GM21786 (cell line): Measurements from ENCODE around the gene ACER3.
"Not testable (repeated sequence)": the region's sequence is repeated elsewhere in the genome, so short reads cannot be mapped to it uniquely, and the experiment has no call there.

Source experiments
- ATAC-seq: cut with Tn5 transposase; IDR thresholded peaks from one replicate; pipeline ENCODE4 v1.9.1; 2021; ENCODE audit not compliant: unreplicated experiment

ACER3 gene

DNA sequence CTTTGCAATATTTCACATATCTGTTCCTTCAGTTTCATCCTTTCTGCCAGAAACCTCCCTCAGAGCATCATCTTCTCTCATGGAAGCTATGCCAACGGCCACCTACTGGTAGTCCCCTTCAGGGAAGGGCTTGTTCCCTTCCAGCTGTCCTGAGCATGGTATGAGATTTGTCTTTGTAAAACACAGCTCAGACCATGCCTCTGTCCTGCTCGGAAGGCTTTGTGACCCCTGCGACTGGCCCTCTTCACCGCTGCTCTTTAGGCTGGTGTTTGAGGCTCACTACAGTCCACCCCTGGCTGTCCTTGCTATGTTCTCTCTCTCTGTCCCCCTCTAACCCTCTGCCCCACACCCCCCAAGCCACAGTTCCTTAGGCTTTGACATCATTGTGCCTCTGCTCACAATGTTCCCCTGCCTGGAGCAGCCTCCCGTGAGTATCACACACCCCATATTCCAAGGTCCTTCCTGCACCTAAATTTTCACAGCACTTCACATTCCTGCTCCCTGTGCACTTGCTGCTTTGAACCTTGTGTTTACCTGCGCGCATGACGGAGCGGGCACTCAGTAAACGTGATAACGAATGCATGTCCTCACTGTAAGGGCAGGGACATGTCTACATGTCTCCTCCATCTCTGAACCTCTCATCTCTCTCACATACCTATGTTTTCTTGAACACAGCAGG, 24.0 kb upstream of the ACER3 start:
- no peak for ATAC-seq

- no peak for ATAC-seq
Measured at GRCh38 chr11:76837696-76838677, 22.7 kb upstream of the ACER3 start.

- ATAC-seq, result no peak
Measured at GRCh38 chr11:76838678-76839068, 22.0 kb upstream of the ACER3 start.

DNA sequence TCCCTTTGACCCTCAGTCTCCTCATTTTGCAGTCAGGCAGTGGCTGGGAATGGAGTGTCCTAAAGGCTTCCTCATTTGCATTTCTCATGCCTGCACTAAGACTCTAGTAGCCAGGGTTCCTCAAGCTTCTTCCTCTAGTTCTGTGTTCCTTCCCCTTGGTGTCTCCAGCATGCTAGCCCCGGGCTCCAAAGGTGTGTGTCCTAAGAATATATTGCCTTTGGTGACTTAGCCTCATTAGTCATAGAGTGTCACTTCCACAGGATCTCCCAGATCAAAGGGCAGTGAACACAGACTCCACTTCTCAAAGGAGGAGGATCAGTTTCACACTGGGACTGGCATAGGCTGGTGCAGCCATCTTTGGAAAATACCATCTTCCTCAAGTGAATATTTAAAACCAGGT, 21.4 kb upstream of the ACER3 start:
- ATAC-seq, result no peak

- ATAC-seq, result no peak
Measured at GRCh38 chr11:76841923-76842452, 18.7 kb upstream of the ACER3 start.

DNA sequence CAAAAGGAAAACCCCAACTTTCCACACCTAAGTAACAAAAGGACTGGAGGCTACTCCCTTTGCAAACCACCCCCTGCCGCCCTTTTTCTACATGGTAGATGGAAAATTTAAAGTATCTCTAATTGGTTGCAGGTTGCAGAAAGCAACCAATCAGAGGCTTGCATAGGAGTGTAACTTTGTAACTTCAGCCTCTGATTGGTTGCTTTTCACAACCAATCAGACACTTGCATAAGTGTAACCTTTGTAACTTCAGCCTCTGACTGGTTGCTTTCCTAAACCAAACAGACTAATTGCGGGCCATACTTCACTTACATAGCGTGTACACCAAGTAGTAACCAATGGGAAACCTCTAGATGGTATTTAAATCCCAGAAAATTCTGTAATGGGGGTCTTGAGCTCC, 16.8 kb upstream of the ACER3 start:
- ATAC-seq, result no peak

DNA sequence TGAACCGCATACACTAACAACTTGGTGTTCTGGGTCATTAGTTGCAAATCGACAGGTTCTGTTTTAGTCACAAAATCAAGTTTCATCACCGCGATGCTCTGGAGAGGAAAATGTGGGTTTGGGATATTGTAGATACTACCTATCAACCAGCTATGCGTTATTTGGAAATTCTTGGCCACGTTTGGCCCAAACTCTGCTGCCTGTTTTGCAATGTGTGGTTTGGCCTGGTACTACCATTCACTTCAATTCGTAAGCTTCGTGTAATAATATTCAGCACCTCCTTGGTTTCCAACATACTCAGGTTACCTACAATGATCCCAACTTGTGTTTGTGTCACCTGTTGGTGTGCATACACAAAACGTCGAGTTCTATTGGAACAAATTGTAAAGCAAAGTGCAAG, 16.2 kb upstream of the ACER3 start:
- ATAC-seq, result no peak

- ATAC-seq, result no peak
Measured at GRCh38 chr11:76845069-76845468, 15.6 kb upstream of the ACER3 start.

DNA sequence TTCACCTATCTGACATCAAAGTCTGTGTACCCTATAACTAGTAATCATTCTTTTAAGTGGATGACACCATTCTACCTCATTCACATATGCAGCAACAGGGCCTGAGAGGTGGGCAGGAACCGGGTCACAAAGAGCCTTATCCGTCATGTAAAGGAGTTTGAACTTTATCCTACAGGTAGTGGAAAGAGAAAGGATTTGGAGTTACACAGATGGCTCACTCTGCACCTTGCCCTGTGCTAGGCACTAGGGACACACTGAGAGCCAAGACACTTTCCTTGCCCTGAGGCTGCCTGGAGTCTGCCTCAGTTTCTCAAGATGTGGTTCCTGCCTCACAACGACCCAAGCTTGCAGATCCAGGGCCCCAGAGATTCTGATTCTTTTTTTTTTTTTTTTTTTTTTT, 14.3 kb upstream of the ACER3 start:
- no peak for ATAC-seq

- ATAC-seq, result no peak
Measured at GRCh38 chr11:76849376-76849775, 11.3 kb upstream of the ACER3 start.

GRCh38 chr11:76850130-76850529, 10.6 kb upstream of the ACER3 start:
- no peak for ATAC-seq

GRCh38 chr11:76850815-76851214, 9.9 kb upstream of the ACER3 start:
- no peak for ATAC-seq

DNA sequence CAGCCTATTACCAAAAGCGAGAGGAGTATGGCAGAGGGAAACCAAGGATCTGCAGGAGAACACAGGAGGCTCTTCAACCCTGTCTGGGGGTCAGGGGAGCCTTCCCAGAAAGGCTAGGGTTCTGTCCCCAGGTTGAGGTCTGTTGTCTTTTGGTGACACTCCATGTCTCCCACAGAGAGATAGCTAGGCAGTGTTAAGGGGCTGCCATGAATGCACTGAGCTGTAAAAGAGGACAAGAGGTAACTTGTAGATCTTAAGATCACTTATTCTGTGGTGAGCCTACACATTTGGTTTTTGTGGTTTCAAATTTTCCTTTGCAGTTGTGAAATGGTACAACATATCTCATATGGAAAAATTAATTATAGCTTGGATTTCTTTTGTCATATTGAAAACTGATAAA, 6.0 kb upstream of the ACER3 start:
- no peak for ATAC-seq

DNA sequence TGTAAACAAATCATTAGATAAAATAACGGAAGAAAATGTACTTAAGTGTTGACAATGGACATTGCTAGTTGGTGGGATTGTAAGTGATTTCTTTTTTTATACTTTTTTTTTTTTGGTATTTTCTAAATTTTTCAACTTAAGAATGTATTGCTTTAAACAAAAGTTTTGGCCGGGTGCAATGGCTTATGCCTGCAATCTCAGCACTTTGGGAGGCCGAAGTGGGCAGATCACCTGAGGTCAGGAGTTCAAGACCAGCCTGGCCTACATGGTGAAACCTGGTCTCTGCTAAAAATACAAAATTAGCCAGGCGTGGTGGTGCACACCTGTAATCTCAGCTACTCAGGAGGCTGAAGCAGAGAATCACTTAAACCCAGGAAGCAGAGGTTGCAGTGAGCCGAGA, 5.0 kb upstream of the ACER3 start:
- not testable (repeated sequence) for ATAC-seq

- ATAC-seq, result no peak
Measured at GRCh38 chr11:76856106-76856505, 4.6 kb upstream of the ACER3 start.

GRCh38 chr11:76856571-76856970, 4.1 kb upstream of the ACER3 start:
- ATAC-seq, result no peak

- no peak for ATAC-seq
Measured at GRCh38 chr11:76857781-76858410, 2.8 kb upstream of the ACER3 start.

GRCh38 chr11:76859708-76860227, 950 bp upstream of the ACER3 start:
- no peak for ATAC-seq

GRCh38 chr11:76861490-76861953, 804 bp downstream of the ACER3 start:
- ATAC-seq, result no peak

- ATAC-seq, result not testable (repeated sequence)
Measured at GRCh38 chr11:76862794-76863193, 2.1 kb downstream of the ACER3 start.

DNA sequence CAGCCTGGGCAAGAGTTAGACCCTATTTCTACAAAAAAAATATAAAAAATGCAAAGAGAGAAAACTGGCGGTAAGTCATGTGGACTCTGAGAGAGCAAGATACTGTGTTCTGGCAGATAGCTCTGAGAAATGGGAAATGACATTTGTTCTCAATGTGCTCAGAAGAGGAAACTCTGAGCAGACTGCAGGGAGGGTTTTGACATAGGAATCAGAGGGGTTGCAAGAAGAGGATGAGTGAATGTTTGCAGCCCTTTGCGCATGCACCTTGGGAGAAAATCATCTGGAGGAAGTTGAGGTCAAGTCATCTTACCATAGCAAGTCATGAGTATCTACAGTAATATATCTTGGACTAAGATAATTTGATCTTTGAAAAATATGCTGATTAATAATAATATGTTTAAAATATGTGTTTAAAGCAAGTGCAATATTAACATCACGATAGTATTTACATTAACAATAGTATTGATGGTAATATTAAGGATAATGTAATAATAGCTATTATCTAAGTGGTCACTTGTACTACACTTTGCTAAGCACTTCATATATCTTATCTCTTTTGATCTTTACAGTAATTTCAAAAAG, 2.6 kb downstream of the ACER3 start:
- no peak for ATAC-seq
